A549 (cell line): ENCODE measurements around the gene NPAS2.

ENCODE experiments used
- EP300 ChIP-seq, 2 experiments: fragments of >200 bp; sonication (Bioruptor Twin); formaldehyde crosslinking; IDR thresholded peaks; 2 replicates in 1 of 2; 3 replicates in 1 of 2; pipeline ENCODE4 v1.6.1; 2016 to 2017
- PHF8 ChIP-seq: fragments of 200-600 bp; sonication (generic); IDR thresholded peaks from 2 replicates; pipeline ENCODE4 v1.6.1; 2016; ENCODE audit warnings: low read depth, mild to moderate bottlenecking, antibody characterized with exemption, moderate library complexity, borderline replicate concordance
- RFX5 ChIP-seq: fragments of 450-650 bp; IDR thresholded peaks from 2 replicates; pipeline ENCODE4 v1.7.1; 2014; ENCODE audit warnings: antibody characterized with exemption, mild to moderate bottlenecking, moderate library complexity
- TF ChIP-seq, protein P1 (sequence below): fragments of 200-600 bp; sonication (generic); IDR thresholded peaks from 2 replicates; pipeline ENCODE4 v1.6.1; 2016; ENCODE audit warnings: antibody characterized with exemption, mild to moderate bottlenecking, moderate library complexity

DNA sequence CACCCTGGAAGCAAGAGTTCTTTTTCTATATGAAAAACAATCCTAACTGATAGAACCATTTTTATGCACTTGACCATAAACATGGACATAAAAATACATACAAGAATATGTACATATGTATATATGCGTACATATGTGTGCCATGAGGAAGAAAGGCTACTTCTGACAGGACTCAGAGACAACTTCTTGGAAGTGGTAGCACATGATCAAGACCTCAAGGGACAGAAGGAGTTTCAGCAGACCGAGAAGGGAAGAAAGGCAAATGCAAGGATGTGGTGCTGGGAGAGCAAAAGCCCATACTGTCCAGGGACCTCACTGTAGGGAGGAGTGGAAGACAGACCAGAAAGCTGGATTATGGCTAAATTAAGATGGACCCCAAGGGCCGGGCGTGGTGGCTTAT is 11.4 kb upstream of the NPAS2 start:
- no peak for TF ChIP-seq EP300 (IDR thresholded peaks at IDR 0.05)
- TF ChIP-seq RFX5: no peak
- no peak for TF ChIP-seq PHF8
- TF ChIP-seq, protein P1, sequence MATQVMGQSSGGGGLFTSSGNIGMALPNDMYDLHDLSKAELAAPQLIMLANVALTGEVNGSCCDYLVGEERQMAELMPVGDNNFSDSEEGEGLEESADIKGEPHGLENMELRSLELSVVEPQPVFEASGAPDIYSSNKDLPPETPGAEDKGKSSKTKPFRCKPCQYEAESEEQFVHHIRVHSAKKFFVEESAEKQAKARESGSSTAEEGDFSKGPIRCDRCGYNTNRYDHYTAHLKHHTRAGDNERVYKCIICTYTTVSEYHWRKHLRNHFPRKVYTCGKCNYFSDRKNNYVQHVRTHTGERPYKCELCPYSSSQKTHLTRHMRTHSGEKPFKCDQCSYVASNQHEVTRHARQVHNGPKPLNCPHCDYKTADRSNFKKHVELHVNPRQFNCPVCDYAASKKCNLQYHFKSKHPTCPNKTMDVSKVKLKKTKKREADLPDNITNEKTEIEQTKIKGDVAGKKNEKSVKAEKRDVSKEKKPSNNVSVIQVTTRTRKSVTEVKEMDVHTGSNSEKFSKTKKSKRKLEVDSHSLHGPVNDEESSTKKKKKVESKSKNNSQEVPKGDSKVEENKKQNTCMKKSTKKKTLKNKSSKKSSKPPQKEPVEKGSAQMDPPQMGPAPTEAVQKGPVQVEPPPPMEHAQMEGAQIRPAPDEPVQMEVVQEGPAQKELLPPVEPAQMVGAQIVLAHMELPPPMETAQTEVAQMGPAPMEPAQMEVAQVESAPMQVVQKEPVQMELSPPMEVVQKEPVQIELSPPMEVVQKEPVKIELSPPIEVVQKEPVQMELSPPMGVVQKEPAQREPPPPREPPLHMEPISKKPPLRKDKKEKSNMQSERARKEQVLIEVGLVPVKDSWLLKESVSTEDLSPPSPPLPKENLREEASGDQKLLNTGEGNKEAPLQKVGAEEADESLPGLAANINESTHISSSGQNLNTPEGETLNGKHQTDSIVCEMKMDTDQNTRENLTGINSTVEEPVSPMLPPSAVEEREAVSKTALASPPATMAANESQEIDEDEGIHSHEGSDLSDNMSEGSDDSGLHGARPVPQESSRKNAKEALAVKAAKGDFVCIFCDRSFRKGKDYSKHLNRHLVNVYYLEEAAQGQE: no peak
